Measurements from ENCODE around the gene MINK1. TPM values are rescaled to one million over a fixed set of nuclear protein-coding genes. Genes with fewer than 3 reads are reported as not detected.

The MINK1 gene
- total RNA-seq, 1 experiment from 2014 or later: 68.8 TPM

- no peak overlapping the region for H2BK15ac ChIP-seq (ENCODE audit: low read depth, low read length)
- H3K4me2 ChIP-seq (ENCODE audit: insufficient read depth, insufficient read length, low read length): no peak overlapping the region
- no peak overlapping the region for H3K18ac ChIP-seq (ENCODE audit: insufficient read length, low read depth, low read length)
- no peak overlapping the region for H3T11ph ChIP-seq (ENCODE audit: low read length)
- no CpG with 5 or more reads among the region's 3 CpGs for WGBS (ENCODE audit: extremely low coverage, insufficient read length, low lambda C conversion rate)
- H3K9me3 ChIP-seq (ENCODE audit: control insufficient read depth, low read depth, low read length): no peaks in the 10 kb centered on the region
- H4K91ac ChIP-seq (ENCODE audit: insufficient read length, low read depth, low read length): no peak overlapping the region
- H3K4ac ChIP-seq (ENCODE audit: low read depth, low read length): no peak overlapping the region
- H3K4me3 Mint-ChIP-seq: peak overlapping the region in 1 of 2 experiments; percentile 44; a peak in 2 of 5 replicates
- peak; percentile 42 for DNase-seq
- no peak overlapping the region for H2BK5ac ChIP-seq (ENCODE audit: insufficient read length, low read length)
- H2AK5ac ChIP-seq (ENCODE audit: insufficient read length, low read length): no peak overlapping the region
- H3K27ac Mint-ChIP-seq: peak overlapping the region; percentile 83 to 92 (median 91); a peak in 5 of 7 replicates
- H3K9ac ChIP-seq (ENCODE audit: extremely low read depth, insufficient read length, low read length): no peak overlapping the region
- no peaks in the 10 kb centered on the region for H3K27me3 ChIP-seq (ENCODE audit: insufficient read depth, low read length)
- H4K5ac ChIP-seq (ENCODE audit: insufficient read length, low read depth, low read length): no peak overlapping the region
- peaks cover 15% of the 10 kb centered on the region; the same call in 1 of the 2 replicates for H3K79me2 ChIP-seq (ENCODE audit: insufficient read depth, low read length)
- no peak overlapping the region for H2BK120ac ChIP-seq (ENCODE audit: low read depth, low read length, poor library complexity, severe bottlenecking)
- TF ChIP-seq, protein P1, sequence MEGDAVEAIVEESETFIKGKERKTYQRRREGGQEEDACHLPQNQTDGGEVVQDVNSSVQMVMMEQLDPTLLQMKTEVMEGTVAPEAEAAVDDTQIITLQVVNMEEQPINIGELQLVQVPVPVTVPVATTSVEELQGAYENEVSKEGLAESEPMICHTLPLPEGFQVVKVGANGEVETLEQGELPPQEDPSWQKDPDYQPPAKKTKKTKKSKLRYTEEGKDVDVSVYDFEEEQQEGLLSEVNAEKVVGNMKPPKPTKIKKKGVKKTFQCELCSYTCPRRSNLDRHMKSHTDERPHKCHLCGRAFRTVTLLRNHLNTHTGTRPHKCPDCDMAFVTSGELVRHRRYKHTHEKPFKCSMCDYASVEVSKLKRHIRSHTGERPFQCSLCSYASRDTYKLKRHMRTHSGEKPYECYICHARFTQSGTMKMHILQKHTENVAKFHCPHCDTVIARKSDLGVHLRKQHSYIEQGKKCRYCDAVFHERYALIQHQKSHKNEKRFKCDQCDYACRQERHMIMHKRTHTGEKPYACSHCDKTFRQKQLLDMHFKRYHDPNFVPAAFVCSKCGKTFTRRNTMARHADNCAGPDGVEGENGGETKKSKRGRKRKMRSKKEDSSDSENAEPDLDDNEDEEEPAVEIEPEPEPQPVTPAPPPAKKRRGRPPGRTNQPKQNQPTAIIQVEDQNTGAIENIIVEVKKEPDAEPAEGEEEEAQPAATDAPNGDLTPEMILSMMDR (conservative IDR thresholded peaks at IDR 0.05): no peak
- peaks cover 4% of the 10 kb centered on the region for H3K79me1 ChIP-seq (ENCODE audit: insufficient read depth, low read depth, low read length, poor library complexity, severe bottlenecking)
- H3K4me1 ChIP-seq (ENCODE audit: insufficient read depth, low read length): no peaks in the 10 kb centered on the region
- H3K14ac ChIP-seq (ENCODE audit: insufficient read depth, low read length): no peak overlapping the region
- peaks cover 20% of the 10 kb centered on the region for H3K23me2 ChIP-seq (ENCODE audit: insufficient read length, low read depth, low read length, poor library complexity, severe bottlenecking)
- peaks cover 2% of the 10 kb centered on the region for H4K20me1 ChIP-seq (ENCODE audit: control insufficient read depth, insufficient read depth, insufficient read length)
- peak overlapping the region; percentile 5 for H3K27ac ChIP-seq (ENCODE audit: insufficient read length, low read depth, low read length)
- H3K27me3 Mint-ChIP-seq (ENCODE audit: low read depth): peaks cover 6% of the 10 kb centered on the region
- no peak overlapping the region for H3K56ac ChIP-seq (ENCODE audit: insufficient read length, low read depth, low read length)
- H3K9me3 Mint-ChIP-seq: peaks cover 0 to 2% of the 10 kb centered on the region in 2 experiments; a peak in 2 of 5 replicates
- H2BK12ac ChIP-seq (ENCODE audit: insufficient read length, low read depth, low read length): no peak overlapping the region
- no peak overlapping the region for H4K8ac ChIP-seq (replicated peaks; ENCODE audit: insufficient read length, low read depth, low read length)
- no peak overlapping the region for H2AFZ ChIP-seq (ENCODE audit: low read length)
- H3K36me3 Mint-ChIP-seq (ENCODE audit: insufficient read depth in 1 of 3, low read depth in 3 of 3): peaks cover 32 to 69% (median 53%) of the 10 kb centered on the region in 3 experiments
- peaks cover 30 to 35% of the 10 kb centered on the region in 2 experiments for H3K4me1 Mint-ChIP-seq
- no peak overlapping the region for H2BK20ac ChIP-seq (ENCODE audit: low read depth, low read length, poor library complexity, severe bottlenecking)
- H3K23ac ChIP-seq (ENCODE audit: insufficient read length, low read depth, low read length): no peak overlapping the region
These were observed 111.0 kb downstream of the MINK1 start for GRCh38 chr17:4944163-4944553.
